Gastroesophageal sphincter (tissue), 3 donors: ENCODE results near the gene NDUFA11.

Experiments used
- CTCF ChIP-seq, 4 experiments: fragments of 200-600 bp in 2 of 4; fragments of 450-650 bp in 2 of 4; sonication (generic) in 1 of 4; IDR thresholded peaks; one replicate each; pipeline ENCODE4 v1.5.1; 2017 to 2019; ENCODE audit warnings: antibody characterized with exemption in 4 of 4, mild to moderate bottlenecking in 2 of 4, moderate library complexity in 2 of 4
- EP300 ChIP-seq: sonication (generic); formaldehyde crosslinking; IDR thresholded peaks from one replicate; pipeline ENCODE4 v1.6.1; 2017; ENCODE audit warnings: antibody characterized with exemption, mild to moderate bottlenecking
- POLR2A ChIP-seq, 2 donors: fragments of 450-650 bp; IDR thresholded peaks; one replicate each; pipeline ENCODE4 v1.6.1; 2017; ENCODE audit warnings: antibody characterized with exemption in 2 of 2, mild to moderate bottlenecking in 2 of 2, moderate library complexity in 1 of 2
- POLR2AphosphoS5 ChIP-seq: sonication (generic); formaldehyde crosslinking; IDR thresholded peaks from one replicate; pipeline ENCODE4 v1.6.1; 2017; ENCODE audit warnings: antibody characterized with exemption

- TF ChIP-seq POLR2AphosphoS5 (no peak), CTCF (IDR thresholded peaks at IDR 0.05) (no peak), POLR2A (IDR thresholded peaks at IDR 0.05) (no peak), EP300 (no peak)
Observed at GRCh38 chr19:5895890-5896289, 7.7 kb downstream of the NDUFA11 start.
